ENCODE data around the gene GALNT13.

GALNT13 gene

GRCh38 chr2:154480521-154480920 is 608.8 kb downstream of the GALNT13 start:
- DNase-seq = no peak

- no peak for DNase-seq
Measured at GRCh38 chr2:154481336-154481735, 609.6 kb downstream of the GALNT13 start.

- no peak for DNase-seq
Measured at GRCh38 chr2:154484338-154485099, 612.8 kb downstream of the GALNT13 start.

DNA sequence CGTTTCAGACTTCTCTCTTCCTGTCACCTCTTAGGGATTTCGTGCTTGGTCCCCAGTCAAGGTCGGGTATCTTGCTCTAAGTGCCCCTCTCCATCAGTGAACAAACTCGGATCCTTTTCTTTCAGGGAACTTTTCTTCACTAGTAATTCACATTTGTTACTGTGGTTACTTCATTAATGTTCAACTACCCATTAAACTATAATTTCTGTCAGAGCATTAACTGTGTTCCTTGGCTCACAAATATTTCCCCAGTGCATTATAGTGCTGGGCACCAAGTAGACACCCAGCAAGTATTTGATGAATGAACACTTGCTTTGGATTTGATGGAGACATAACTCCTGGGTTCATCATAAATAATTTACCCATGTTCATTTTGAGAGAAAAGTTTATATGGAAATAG is 617.1 kb downstream of the GALNT13 start:
- DNase-seq = no peak

GRCh38 chr2:154489266-154489858 is 617.6 kb downstream of the GALNT13 start:
- no peak for DNase-seq

- no peak for DNase-seq
Measured at GRCh38 chr2:154490530-154490929, 618.8 kb downstream of the GALNT13 start.

- DNase-seq = no peak
Measured at GRCh38 chr2:154495455-154495868, 623.7 kb downstream of the GALNT13 start.

DNA sequence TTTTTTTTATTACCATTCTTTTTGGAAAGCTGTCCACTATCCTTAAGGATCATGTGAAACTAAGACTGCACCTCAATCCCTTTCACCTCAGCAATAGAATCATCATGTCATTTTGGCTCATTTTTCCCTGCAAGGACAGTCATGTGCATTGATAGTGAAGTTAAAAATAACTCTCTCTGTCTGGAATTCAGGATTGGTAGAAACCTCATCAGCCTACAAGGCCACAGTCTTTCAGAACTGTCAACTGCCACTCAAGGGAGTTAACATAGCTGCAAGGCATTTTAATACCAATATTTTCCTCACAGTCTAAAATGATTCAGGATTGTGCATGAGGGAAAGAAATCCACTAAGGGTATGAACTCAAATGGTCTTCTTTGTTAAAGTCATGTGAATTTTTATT is 625.3 kb downstream of the GALNT13 start:
- DNase-seq = no peak
